ENCODE data around the gene NTN1.
A peak's percentile ranks its signal among the peaks of the same experiment; 100 is the strongest.

The NTN1 gene

GRCh38 chr17:9200699-9201359 lies 179.5 kb downstream of the NTN1 start:
- DNase-seq: no peak

- DNase-seq: no peak
Observed at GRCh38 chr17:9202532-9202931, 181.2 kb downstream of the NTN1 start.

- DNase-seq: no peak
Observed at GRCh38 chr17:9203771-9204425, 182.6 kb downstream of the NTN1 start.

GRCh38 chr17:9204637-9205329 lies 183.5 kb downstream of the NTN1 start:
- DNase-seq: no peak

GRCh38 chr17:9205520-9206409 lies 184.5 kb downstream of the NTN1 start:
- no peak for DNase-seq

- DNase-seq: no peak
Observed at GRCh38 chr17:9206410-9206703, 185.0 kb downstream of the NTN1 start.

- peak; percentile 30 for DNase-seq
Observed at GRCh38 chr17:9206741-9207332, 185.5 kb downstream of the NTN1 start.

- DNase-seq: no peak
Observed at GRCh38 chr17:9208381-9209105, 187.2 kb downstream of the NTN1 start.

- DNase-seq: no peak
Observed at GRCh38 chr17:9209347-9209746, 188.0 kb downstream of the NTN1 start.

- DNase-seq: no peak
Observed at GRCh38 chr17:9209781-9210370, 188.6 kb downstream of the NTN1 start.

GRCh38 chr17:9211133-9211765 lies 189.9 kb downstream of the NTN1 start:
- DNase-seq: no peak

- no peak for DNase-seq
Observed at GRCh38 chr17:9212376-9213302, 191.3 kb downstream of the NTN1 start.

GRCh38 chr17:9213303-9213640 lies 192.0 kb downstream of the NTN1 start:
- no peak for DNase-seq

GRCh38 chr17:9215465-9215864 lies 194.2 kb downstream of the NTN1 start:
- no peak for DNase-seq

- DNase-seq: no peak
Observed at GRCh38 chr17:9217151-9218056, 196.1 kb downstream of the NTN1 start.

- DNase-seq: no peak
Observed at GRCh38 chr17:9218064-9218635, 196.8 kb downstream of the NTN1 start.

GRCh38 chr17:9218911-9219310 lies 197.6 kb downstream of the NTN1 start:
- DNase-seq: no peak

- no peak for DNase-seq
Observed at GRCh38 chr17:9219631-9220397, 198.5 kb downstream of the NTN1 start.
